IPS DF 4.7 (cell line): Measurements from ENCODE around the gene SLC1A2.

Experiments used
- DNase-seq: peaks from one replicate; pipeline ENCODE4 v3.0.0-alpha.2; 2013; ENCODE audit warnings: low spot score; ENCODE audit errors: extremely low read depth

Gene SLC1A2

GRCh38 chr11:35305670-35306382 lies 113.5 kb downstream of the SLC1A2 start:
- peak; percentile 25 for DNase-seq

GRCh38 chr11:35304900-35305460 lies 114.4 kb downstream of the SLC1A2 start:
- DNase-seq: no peak

GRCh38 chr11:35304386-35304775 lies 115.0 kb downstream of the SLC1A2 start:
- no peak for DNase-seq

GRCh38 chr11:35303596-35304385 lies 115.6 kb downstream of the SLC1A2 start:
- DNase-seq: no peak

GRCh38 chr11:35302398-35302797 lies 117.0 kb downstream of the SLC1A2 start:
- DNase-seq: no peak

- DNase-seq: no peak
Measured at GRCh38 chr11:35298369-35298768, 121.0 kb downstream of the SLC1A2 start.

GRCh38 chr11:35295751-35296150 lies 123.6 kb downstream of the SLC1A2 start:
- no peak for DNase-seq

GRCh38 chr11:35293699-35294098 lies 125.7 kb downstream of the SLC1A2 start:
- DNase-seq: no peak

- no peak for DNase-seq
Measured at GRCh38 chr11:35293035-35293434, 126.3 kb downstream of the SLC1A2 start.

GRCh38 chr11:35292279-35292678 lies 127.1 kb downstream of the SLC1A2 start:
- no peak for DNase-seq

GRCh38 chr11:35290876-35291275 lies 128.5 kb downstream of the SLC1A2 start:
- no peak for DNase-seq

- DNase-seq: no peak
Measured at GRCh38 chr11:35289821-35290220, 129.5 kb downstream of the SLC1A2 start.

GRCh38 chr11:35288817-35289541 lies 130.4 kb downstream of the SLC1A2 start:
- DNase-seq: no peak

- DNase-seq: no peak
Measured at GRCh38 chr11:35288309-35288708, 131.0 kb downstream of the SLC1A2 start.

- no peak for DNase-seq
Measured at GRCh38 chr11:35287344-35287890, 131.9 kb downstream of the SLC1A2 start.

- no peak for DNase-seq
Measured at GRCh38 chr11:35286126-35286525, 133.2 kb downstream of the SLC1A2 start.

- DNase-seq: no peak
Measured at GRCh38 chr11:35285471-35285870, 133.9 kb downstream of the SLC1A2 start.

GRCh38 chr11:35282221-35282882 lies 137.0 kb downstream of the SLC1A2 start:
- DNase-seq: no peak

- DNase-seq: no peak
Measured at GRCh38 chr11:35281169-35281688, 138.1 kb downstream of the SLC1A2 start.

- DNase-seq: no peak
Measured at GRCh38 chr11:35280727-35281126, 138.6 kb downstream of the SLC1A2 start.

- no peak for DNase-seq
Measured at GRCh38 chr11:35277827-35278226, 141.5 kb downstream of the SLC1A2 start.
